HG02678 (cell line): ENCODE measurements around the gene PCOLCE2.

Experiments used
- ATAC-seq: cut with Tn5 transposase; IDR thresholded peaks from one replicate; pipeline ENCODE4 v1.9.1; 2021; ENCODE audit warnings: mild to moderate bottlenecking, moderate library complexity; ENCODE audit not compliant: unreplicated experiment

The PCOLCE2 gene, protein sequence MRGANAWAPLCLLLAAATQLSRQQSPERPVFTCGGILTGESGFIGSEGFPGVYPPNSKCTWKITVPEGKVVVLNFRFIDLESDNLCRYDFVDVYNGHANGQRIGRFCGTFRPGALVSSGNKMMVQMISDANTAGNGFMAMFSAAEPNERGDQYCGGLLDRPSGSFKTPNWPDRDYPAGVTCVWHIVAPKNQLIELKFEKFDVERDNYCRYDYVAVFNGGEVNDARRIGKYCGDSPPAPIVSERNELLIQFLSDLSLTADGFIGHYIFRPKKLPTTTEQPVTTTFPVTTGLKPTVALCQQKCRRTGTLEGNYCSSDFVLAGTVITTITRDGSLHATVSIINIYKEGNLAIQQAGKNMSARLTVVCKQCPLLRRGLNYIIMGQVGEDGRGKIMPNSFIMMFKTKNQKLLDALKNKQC

DNA sequence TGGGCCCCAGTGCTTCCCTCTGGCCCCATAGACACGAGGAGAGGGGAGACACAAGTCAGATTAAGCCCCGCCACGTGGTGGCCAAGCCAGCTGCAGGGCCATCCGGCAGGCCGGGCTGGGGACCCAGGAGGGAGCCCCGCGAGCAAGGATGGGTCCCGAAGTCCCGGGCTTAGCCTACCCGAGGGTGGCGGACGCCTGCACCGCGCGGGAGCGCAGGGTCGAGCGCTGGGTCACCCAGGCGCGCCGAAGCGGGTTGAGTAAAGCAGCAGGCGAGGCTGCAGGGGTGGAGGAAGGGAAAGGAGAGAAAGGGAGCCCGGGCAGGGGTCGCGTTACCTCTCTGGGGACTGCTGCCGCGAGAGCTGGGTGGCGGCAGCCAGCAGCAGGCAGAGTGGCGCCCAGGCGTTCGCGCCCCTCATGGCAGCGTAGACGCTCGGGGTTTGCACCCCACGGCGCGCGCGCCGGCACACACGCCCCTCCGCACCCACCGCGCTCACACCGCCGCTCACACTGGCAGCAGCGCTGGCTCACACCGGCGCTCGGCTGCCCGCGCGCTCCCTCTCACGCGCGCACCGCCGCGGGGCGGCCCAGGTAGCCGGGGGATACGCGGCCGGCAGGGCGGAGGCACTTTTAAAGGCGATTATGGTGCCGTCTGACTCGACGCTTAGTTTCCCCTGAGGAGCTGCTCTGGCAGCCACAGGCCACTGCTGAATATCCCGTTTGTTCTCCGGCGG is at the start of gene PCOLCE2:
TSS of gene PCOLCE2 (minus strand) at position 603 of the 731 bp plus-strand sequence. CDS start at position 416, 187 bp downstream.
- ATAC-seq, result no peak

DNA sequence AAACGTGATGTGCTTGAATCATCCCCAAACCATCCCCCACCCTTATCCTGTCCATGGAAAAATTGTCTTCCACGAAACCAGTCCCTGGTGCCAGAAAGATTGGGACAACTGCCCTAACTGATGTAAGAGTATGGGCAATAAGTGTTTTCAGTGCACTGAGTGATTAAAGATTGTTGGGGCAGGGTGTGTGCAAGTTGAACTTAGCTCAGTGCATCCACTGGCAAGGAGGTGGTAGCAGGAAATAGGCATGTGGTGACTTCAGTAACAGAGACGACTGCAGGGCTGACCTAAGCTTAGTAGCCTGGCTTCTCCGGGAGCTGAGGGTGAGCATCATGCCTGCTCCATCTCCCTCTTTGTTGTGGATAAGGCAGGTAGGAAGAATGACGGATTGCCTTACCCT is 47.1 kb upstream of the PCOLCE2 start:
- no peak for ATAC-seq

DNA sequence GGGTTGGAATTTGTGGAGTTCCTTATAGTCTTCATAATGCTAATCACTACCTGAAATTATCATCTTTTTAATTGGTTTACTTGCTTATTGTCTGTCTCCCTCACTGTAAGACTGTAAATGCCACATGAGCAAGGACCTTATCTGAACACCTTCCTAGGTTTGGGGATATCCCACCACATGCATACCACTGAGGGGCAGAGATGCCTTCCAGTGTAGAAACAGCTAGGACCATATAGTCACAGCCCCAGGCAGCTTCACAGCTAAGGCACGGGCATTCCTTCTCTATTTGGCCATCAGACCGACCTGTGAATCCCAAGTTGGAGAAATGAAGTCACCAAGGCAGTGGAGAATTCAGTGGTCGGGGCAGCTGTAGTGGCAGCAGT is 46.0 kb upstream of the PCOLCE2 start:
- ATAC-seq, result no peak

DNA sequence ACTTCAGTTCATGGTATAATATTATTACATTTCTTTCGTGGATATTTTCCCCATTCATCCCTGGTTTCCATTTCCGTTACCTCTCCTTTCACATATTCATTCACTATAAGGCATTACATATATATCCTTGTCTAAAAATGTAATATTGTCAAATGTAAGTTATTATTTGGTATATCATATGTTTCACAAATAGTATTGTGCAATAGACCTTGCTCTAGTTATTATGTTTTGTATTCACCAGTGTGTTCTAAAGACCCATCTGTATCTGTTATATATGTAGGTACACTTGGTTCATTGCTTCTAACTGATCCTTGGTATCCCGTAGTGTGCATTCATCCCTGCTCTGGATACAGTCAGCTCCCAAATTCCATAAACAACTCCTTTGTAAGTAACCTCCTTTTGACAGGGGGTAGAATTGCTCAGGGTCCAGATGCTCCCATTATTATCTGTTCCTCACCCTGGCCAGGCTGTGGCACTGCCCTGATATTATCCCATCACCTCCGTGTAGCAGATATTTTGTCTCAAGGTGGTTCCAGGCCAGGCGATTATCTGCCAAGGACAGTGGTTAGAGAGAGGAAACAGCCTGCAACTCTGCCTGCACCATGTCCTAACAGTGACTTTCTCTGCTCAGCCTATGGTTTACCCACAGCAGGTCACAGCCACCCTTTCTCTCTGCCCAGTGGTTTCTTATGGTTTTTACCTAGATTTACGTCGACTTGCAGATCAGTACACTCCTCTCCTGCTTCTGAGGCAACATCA is 45.4 kb upstream of the PCOLCE2 start:
- no peak for ATAC-seq

DNA sequence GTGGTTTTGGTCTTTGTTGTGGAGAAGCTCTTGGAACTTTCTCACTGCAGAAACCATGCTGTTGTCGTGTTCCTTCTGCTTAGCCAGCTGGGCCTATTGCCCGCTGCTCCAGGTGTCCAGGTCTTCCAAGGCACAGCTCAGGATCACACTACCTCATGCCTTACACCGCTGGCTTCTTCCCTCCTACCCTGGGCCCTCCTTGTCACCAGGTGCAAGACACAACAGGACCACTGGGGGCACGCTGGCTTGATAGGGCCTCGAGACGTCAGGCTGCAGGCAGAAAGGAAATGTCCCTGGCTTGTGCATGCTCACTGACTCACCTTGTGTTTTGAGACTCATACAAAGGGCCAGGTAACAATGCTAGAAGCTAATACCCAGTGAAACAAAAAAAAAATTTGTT is 42.3 kb upstream of the PCOLCE2 start:
- ATAC-seq, result peak; percentile 95

DNA sequence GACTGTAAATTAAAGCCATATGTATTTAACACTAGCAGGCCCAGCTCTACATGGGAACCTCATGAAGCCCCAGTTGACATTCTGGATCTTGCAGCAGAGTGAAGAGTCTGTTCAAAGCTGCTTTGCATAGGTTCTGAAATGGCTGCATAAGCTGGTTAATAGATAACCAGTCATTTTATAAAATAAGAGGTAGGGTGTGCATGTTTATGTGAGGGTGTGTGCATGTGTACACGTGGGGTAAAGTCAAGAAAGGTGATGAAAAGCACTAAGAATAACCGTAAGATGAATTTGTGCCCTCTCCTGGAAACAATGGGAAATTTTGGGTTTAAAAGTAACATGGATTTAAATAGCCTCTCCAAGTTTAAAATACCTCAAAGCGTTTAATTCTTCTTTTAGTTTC is 41.6 kb upstream of the PCOLCE2 start:
- no peak for ATAC-seq

DNA sequence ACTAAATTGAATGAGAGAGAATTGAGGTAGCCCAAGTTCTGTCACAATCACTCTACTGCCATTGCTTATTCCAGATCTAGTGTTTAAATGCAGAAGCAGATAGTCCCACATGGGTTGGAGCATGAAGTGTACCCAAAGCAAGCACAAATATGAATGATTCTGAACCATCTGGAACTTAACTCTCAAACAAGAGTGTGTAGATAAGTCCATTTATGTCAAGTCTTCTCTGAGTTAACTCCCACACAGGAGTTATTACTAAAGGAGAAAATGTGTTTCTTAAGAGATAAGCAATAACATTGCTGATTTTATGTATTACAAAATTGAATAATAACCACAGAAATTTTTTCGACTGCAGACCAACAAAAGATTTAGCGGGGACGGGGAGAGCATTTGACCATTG is 41.0 kb upstream of the PCOLCE2 start:
- no peak for ATAC-seq

DNA sequence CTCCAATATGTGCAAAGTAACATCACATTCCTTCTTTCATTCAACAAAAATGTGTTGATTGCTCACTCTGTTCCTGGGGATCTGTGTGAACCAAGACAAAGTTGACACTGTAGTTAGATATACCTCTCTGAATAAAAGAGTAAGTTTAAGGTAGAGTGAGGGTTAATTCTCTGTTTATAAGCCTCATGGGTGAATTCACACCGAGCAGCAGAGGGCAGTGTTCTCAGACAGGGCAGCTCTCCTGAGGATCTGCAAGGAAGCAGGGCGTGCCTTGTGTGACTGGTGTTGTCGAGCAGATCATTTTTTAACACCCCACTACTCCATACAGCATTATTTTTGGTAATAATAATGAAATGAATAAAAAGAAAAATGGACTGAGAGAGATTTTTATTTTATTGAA is 40.2 kb upstream of the PCOLCE2 start:
- ATAC-seq, result no peak

DNA sequence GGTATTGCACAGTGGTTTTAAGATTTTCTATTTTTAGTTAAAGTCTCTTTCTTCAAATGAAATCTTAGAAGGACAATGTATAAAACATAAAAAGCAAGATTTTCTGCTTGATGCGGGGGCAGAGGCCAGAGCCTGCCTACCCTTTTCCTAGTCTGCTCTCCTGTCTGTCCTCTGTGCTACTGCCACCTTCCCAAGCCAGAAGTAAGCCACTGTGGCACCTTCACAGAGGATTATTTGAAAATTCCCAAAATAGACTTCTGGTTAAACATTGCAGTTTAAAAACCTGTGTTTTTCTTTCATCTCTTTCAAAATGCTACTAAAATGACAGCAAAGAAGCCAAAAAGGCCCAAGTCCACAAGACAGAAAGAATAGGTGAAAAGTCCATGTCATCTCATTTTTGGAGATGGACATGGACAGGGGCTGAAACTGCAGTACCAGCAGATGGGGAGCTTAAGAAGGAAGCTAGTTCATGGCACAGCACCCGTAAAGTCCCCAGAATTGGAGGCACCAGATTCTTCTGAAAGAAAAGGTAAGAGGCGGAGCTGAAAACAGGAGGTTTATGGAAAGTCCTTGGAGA is 37.6 kb upstream of the PCOLCE2 start:
- ATAC-seq, result no peak

DNA sequence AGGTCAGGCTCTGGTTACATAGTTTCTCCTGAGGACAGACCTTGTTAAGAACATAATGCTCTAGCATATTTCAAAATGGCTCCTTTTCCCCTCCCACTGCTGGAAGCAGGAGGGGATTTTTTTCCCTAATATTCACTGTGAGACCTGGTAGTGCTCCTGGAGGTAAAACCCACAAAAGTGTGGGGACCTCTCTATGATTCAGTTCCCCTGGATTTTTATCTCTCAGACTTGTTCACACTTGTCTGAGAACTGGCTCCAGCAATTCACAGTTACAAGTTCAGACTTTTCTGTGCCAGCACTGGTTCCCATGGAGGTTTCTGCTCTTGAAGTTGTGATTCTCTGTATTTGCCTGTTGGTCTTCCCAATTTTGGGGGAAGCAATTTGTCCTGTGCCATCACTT is 36.3 kb upstream of the PCOLCE2 start:
- no peak for ATAC-seq

DNA sequence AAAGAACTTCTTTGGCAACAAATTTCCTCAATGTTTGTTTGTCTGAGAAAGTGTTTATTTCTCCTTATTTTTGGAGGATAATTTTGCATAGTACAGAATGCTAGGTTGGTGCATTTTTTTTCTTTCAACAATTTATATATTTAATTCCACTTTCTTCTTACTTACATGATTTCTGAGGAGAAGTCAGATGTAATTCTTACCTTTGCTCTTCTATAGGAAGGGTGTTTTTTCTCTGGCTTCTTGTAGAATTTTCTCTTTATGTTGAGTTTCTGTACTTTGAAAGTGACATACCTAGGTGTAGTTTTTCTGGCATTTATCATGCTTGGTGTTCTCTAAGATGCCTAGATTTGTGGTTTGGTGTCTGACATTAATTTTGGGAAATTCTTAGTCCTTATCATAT is 34.8 kb upstream of the PCOLCE2 start:
- ATAC-seq, result no peak

DNA sequence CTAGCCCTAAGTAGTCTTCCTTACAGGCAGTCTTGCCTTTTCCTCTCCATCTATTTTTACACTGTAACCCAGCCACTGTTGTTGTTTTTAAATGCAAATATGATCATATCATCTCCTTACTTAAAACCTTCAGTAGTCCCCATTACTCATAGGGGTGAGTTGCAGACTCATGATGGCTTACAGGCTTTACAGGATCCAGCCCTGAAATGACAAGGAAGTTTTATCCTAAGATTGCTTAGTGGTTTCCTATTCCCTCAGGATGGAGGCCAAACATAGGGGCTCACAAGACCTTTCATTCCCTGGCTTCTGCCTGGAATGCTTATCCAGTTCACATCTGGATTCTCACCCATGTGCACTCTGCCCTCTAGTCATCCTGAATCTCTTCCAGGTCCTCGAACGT is 27.7 kb upstream of the PCOLCE2 start:
- no peak for ATAC-seq

DNA sequence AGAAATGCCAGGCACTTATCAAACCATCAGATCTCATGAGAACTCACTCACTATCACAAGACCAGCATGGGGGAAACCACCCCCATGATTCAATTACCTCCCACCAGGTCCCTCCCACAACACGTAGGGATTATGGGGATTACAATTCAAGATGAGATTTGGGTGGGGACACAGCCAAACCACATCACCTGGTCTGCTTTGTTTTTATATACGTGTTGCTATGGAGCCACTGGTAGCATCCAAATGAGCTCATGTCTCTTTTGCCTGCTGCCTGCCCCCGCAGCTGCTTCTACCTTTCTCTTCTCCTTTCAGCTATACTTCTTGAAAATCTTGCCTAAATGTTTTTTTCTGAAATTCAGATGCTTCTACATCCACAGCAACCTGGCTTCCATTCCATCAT is 26.8 kb upstream of the PCOLCE2 start:
- no peak for ATAC-seq

DNA sequence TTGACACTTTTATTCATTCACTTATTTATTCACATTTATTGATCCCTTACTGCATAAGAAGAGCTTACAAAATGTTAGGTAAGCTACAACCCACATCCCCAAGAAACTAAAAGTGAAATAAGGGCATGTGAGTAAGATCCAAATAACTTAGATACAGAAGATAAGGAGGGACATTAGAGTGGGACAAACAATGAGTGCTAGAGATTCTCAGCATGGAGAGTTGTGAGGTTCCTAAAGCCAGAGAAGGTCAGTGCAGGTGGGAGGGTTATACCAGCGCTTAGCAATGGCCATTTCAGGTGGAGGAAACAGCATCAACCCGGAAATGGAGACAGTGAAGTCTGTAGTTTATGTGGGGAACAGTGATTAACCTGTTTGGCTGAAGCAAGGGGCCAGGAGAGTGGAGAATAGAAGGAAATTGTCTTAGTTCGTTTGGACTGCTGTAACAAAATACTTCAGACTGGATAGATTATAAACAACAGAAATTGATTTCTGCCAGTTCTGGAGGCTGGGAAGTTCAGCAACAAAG is 25.5 kb upstream of the PCOLCE2 start:
- no peak for ATAC-seq

DNA sequence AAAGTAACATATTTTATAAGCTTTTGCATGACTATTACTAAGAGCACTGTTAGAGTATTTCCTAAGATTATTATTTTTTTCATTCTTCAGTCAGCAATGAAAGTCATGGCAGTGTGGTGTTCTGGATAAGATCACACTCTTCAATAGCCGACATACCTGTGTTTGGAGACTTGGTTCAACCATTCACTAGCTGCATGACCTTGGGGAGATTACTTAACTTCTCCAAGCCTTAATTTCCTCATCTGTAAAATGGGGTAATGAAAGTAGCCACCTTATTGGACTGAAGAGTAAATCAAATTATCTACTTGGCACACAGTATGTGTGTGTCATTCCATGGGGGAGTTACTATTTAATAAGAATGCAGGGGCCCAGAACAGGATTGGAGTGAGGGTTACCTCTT is 24.5 kb upstream of the PCOLCE2 start:
- no peak for ATAC-seq

DNA sequence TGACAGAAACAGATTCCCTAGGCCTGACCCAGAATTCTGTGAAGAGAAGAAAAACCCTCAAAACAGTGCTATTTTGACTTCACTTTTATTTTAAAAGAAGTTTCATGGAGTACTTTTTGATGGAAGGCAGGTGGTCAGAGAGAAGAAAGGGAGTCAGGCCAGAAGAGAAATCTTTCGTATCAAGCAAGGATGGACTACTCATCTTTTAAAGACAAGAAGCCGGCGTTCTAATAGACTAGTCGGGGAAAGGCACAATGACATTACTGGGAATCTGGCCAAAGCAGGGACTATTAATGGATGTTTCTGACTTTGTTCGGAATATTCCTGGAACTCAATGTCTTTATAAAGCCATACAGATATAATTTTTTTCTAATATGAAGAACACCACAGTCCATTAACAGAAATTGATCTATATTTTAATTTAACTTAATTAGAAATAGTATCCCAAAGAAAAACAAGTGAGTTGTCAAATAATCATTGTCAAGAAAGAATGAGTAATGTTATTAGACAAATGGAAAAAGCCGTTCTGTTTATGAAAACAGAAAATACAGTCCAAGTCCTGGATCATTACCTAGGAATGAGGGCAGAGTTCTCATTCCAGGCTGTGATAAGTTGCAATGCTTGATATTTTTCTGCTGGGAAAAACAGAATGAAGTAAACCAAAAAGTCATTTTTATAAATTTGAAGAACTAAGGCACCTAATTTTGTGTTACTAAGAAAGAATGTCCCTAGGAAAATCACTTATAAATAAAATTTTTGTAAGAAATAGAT is 23.7 kb upstream of the PCOLCE2 start:
- no peak for ATAC-seq

DNA sequence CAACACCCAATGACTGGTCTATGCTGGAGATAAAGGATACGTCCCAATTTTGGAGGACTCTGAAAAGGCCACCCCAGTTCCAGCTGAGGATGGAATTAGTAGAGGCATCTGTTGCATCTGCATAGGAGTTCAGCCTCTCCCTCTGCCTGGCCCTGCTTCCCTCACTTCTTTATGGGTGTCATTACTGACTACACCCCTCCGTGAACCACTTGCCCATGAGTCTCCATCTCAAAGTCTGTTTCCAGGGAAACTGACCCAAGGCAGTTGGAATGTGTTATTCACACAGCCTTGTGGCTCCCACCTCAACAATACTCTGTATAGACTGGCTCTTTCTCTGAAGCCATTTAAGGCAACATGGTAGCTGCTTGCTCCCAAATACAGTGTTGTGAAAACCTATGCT is 21.4 kb upstream of the PCOLCE2 start:
- no peak for ATAC-seq

DNA sequence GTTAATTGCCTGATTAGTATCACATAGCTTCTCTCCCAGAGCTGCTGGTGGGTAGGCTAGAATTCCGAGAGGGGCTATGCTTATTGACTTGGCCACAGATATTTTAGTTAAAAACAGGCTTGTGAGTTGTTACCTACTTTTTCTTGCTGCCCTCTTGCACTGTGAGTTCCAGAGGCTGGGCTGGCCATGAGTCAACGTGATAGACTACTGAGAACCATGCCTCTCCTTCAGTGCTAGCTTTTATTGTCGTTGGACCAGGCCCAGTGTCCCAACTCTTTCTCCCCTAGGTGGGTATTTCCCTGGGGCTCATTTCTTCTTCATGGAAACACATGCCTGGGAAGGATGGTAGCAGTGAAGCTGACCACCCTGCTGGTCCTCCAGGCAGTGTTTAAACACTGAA is 20.4 kb upstream of the PCOLCE2 start:
- ATAC-seq, result no peak

DNA sequence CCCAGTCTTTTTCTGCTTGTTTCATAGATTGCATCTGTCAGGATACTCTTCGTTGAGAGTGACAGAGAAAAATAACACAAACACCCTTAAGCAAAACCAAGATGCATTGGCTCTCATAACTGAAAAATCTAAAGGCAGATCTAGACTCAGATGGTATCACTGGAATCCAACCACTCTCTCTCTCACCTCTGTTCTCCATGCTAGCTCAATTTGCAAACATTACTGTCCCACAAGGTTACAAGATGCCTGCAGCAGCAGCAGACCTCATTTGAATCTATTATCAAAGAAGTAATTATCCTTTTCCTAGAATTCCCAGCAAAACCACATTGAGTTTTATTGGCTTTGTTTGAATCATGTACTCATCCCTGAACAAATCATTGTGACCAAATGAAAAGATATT is 19.1 kb upstream of the PCOLCE2 start:
- ATAC-seq, result no peak

DNA sequence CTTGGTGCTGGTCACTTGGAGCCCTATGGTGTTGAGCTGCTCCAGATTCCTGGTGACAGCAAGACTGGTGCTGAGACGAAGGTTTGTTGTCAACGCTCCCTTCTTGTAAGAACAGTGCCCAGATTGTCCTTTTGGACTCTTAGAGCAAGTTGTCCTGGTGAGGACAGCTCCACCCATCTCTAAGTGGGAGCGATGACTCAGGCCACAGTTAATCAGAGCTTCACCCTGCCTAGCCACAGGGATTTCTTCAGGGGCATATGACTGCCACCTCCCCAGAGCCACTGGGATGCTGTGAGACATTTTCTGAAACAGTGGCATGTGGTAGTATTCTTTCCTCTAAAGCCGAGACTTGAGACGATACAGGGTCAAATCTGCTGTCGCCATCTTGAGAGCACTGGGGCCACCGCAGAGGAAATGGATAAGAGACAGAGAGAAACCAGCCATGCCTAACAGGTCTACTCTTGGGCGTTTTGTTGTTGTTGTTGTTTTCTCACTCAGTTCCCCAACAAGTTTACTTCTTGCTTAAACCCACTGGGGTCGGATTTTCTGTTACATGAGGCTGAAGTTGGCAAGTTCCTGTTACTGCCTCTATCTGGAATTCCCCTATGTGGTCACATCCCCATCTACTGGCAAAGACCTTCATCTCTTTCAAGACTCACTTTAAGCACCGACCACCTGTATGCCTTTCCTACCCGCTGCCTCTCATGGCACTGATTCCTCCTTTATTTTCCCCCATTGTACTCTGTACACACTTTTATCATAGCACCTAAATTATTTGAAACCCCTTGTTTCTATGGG is 16.0 kb upstream of the PCOLCE2 start:
- ATAC-seq, result no peak
